HepG2 (cell line): ENCODE results near the gene EXOC7. TPM values are rescaled to one million over a fixed set of nuclear protein-coding genes. Genes with fewer than 3 reads are reported as not detected.

Experiments used
- ATF3 ChIP-seq: sonication (generic); formaldehyde crosslinking; IDR thresholded peaks from 2 replicates; pipeline ENCODE4 v1.4.0; 2020; ENCODE audit warnings: missing genetic modification reagents
- ATRX ChIP-seq: sonication (generic); formaldehyde crosslinking; IDR thresholded peaks from 2 replicates; pipeline ENCODE4 v1.4.0; 2020; ENCODE audit warnings: missing genetic modification reagents, borderline replicate concordance
- ELF4 ChIP-seq: sonication (generic); formaldehyde crosslinking; IDR thresholded peaks from 2 replicates; pipeline ENCODE4 v1.5.0; 2020; ENCODE audit warnings: missing genetic modification reagents, mild to moderate bottlenecking, moderate library complexity, borderline replicate concordance
- EZH2 ChIP-seq: conservative IDR thresholded peaks from 2 replicates; pipeline ENCODE4 v1.6.1; 2012; ENCODE audit warnings: mild to moderate bottlenecking, low read depth, low read length, moderate library complexity
- GMEB2 ChIP-seq: IDR thresholded peaks from 2 replicates; pipeline ENCODE4 v1.6.1; 2016; ENCODE audit warnings: missing biosample characterization, missing genetic modification reagents, low read depth
- IKZF4 ChIP-seq: sonication (generic); formaldehyde crosslinking; IDR thresholded peaks from 2 replicates; pipeline ENCODE4 v1.5.1; 2020; ENCODE audit warnings: borderline replicate concordance, mild to moderate bottlenecking, low read depth, missing genetic modification reagents; ENCODE audit errors: not compliant biosample characterization
- NFAT5 ChIP-seq: sonication (generic); formaldehyde crosslinking; IDR thresholded peaks from 2 replicates; pipeline ENCODE4 v1.4.0; 2020; ENCODE audit warnings: missing genetic modification reagents
- NFYC ChIP-seq: IDR thresholded peaks from 2 replicates; pipeline ENCODE4 v1.6.1; 2016; ENCODE audit warnings: missing genetic modification reagents, missing compliant biosample characterization
- SOX6 ChIP-seq, 2 experiments: fragments of 450-650 bp in 1 of 2; sonication (generic) in 1 of 2; formaldehyde crosslinking in 1 of 2; IDR thresholded peaks; 2 replicates each; pipeline versions ENCODE4 v1.4.0 to v1.6.1; 2017 to 2020; ENCODE audit warnings: antibody characterized with exemption in 1 of 2, mild to moderate bottlenecking in 1 of 2, missing genetic modification reagents in 1 of 2
- TBP ChIP-seq: sonication (generic); formaldehyde crosslinking; IDR thresholded peaks from 2 replicates; pipeline ENCODE4 v1.5.0; 2020; ENCODE audit warnings: missing genetic modification reagents
- ZBTB26 ChIP-seq: IDR thresholded peaks from 2 replicates; pipeline ENCODE4 v1.6.1; 2016; ENCODE audit warnings: missing compliant biosample characterization, missing genetic modification reagents, borderline replicate concordance
- ZFAT ChIP-seq: sonication (generic); formaldehyde crosslinking; conservative IDR thresholded peaks from 2 replicates; pipeline ENCODE4 v1.8.1; 2023; ENCODE audit warnings: missing genetic modification reagents, inconsistent platforms
- ZNF138 ChIP-seq: sonication (generic); formaldehyde crosslinking; IDR thresholded peaks from 2 replicates; pipeline ENCODE4 v1.5.0; 2020; ENCODE audit warnings: mild to moderate bottlenecking, low read depth, missing genetic modification reagents
- ZNF44 ChIP-seq: sonication (generic); formaldehyde crosslinking; IDR thresholded peaks from 2 replicates; pipeline ENCODE4 v1.5.1; 2020; ENCODE audit warnings: mild to moderate bottlenecking, missing genetic modification reagents
- ZNF503 ChIP-seq: sonication (generic); formaldehyde crosslinking; IDR thresholded peaks from 2 replicates; pipeline ENCODE4 v1.4.0; 2020; ENCODE audit warnings: missing genetic modification reagents
- ZNF790 ChIP-seq: sonication (generic); formaldehyde crosslinking; IDR thresholded peaks from 2 replicates; pipeline ENCODE4 v1.8.0; 2022; ENCODE audit warnings: missing genetic modification reagents, mild to moderate bottlenecking, borderline replicate concordance
- polyA plus RNA-seq, 8 experiments: library from polyadenylated mRNA; depleted of rRNA in 3 of 8; stranded (reverse) in 7 of 8; unstranded in 1 of 8; fragments of >200 nt; fragmentation: Illumina TruSeq in 4 of 8; extraction: Trizol in 4 of 8; gene quantifications; 2 replicates each; pipeline versions ENCODE4 v1.2.1 to v1.2.3, GENCODE V29; 2011 to 2016; ENCODE audit warnings: low read depth in 4 of 8, missing spikeins in 1 of 8, mixed read lengths in 1 of 8; ENCODE audit not compliant: insufficient read depth in 1 of 8
- total RNA-seq, 5 experiments: library from RNA; depleted of rRNA; stranded (reverse); fragments of >200 nt; fragmentation: Illumina TruSeq; extraction: Trizol; gene quantifications; 2 replicates each; pipeline ENCODE4 v1.2.3, GENCODE V29; 2016; ENCODE audit warnings: low read depth in 1 of 5

Gene EXOC7
- total and polyA plus RNA-seq, 2 of the 13 experiments (the other 11 are each of a cell fraction or from before 2014, with no cell fraction given), result 86.9 to 116 TPM

GRCh38 chr17:76072148-76072858 lies 31.3 kb downstream of the EXOC7 start, which contains the start of gene SRP68 (continued):
- TF ChIP-seq ZNF503 (CRISPR knock-in tag) (no peak), IKZF4 (CRISPR knock-in tag) (peak; percentile 89), EZH2 (no peak), TBP (CRISPR knock-in tag) (peak; percentile 76; the same call in 1 of the 2 replicates), GMEB2 (CRISPR knock-in tag) (no peak), ZFAT (CRISPR knock-in tag) (no peak), SOX6 (IDR thresholded peaks at IDR 0.05) (no peak), SOX6 (CRISPR knock-in tag; IDR thresholded peaks at IDR 0.05) (peak; percentile 70), ELF4 (no peak), ZBTB26 (CRISPR knock-in tag) (peak; percentile 71; the same call in 1 of the 2 replicates), ATF3 (CRISPR knock-in tag) (peak; percentile 66), ATRX (CRISPR knock-in tag) (no peak), NFAT5 (CRISPR knock-in tag) (no peak), ZNF790 (CRISPR knock-in tag) (peak; percentile 93; the same call in 1 of the 2 replicates), ZNF138 (no peak; the same call in 1 of the 2 replicates), ZNF44 (CRISPR knock-in tag) (peak; percentile 82; the same call in 1 of the 2 replicates), NFYC (peak; percentile 12; the same call in 1 of the 2 replicates)
